Stomach smooth muscle (tissue), 2 donors: ENCODE data around the gene KLK10.

ENCODE experiments used
- H3K27ac ChIP-seq: one replicate; pipeline ENCODE4 v1.7.0; 2013; ENCODE audit warnings: mild to moderate bottlenecking, low read length, inconsistent platforms
- H3K27me3 ChIP-seq, 2 donors: one replicate each; pipeline ENCODE4 v1.7.0; 2013; ENCODE audit warnings: low read length in 2 of 2; ENCODE audit not compliant: insufficient read depth in 2 of 2, control insufficient read depth in 1 of 2
- H3K36me3 ChIP-seq, 2 donors: one replicate each; pipeline ENCODE4 v1.7.0; 2013; ENCODE audit warnings: low read length in 2 of 2; ENCODE audit not compliant: control insufficient read depth in 2 of 2, insufficient read depth in 2 of 2
- H3K4me1 ChIP-seq: one replicate; pipeline ENCODE4 v1.7.0; 2013; ENCODE audit warnings: low read length; ENCODE audit not compliant: control insufficient read depth, insufficient read depth
- H3K4me3 ChIP-seq, 2 donors: one replicate each; pipeline ENCODE4 v1.7.0; 2013; ENCODE audit warnings: low read length in 2 of 2
- H3K9ac ChIP-seq, 2 donors: one replicate each; pipeline ENCODE4 v1.7.0; 2013; ENCODE audit warnings: low read length in 2 of 2, mild to moderate bottlenecking in 1 of 2
- H3K9me3 ChIP-seq, 2 donors: one replicate each; pipeline ENCODE4 v1.7.0; 2013; ENCODE audit warnings: low read length in 2 of 2; ENCODE audit not compliant: control insufficient read depth in 2 of 2
- donor health status: healthy.
- donor health status: Pancreatic carcinoma.

KLK10 gene

DNA sequence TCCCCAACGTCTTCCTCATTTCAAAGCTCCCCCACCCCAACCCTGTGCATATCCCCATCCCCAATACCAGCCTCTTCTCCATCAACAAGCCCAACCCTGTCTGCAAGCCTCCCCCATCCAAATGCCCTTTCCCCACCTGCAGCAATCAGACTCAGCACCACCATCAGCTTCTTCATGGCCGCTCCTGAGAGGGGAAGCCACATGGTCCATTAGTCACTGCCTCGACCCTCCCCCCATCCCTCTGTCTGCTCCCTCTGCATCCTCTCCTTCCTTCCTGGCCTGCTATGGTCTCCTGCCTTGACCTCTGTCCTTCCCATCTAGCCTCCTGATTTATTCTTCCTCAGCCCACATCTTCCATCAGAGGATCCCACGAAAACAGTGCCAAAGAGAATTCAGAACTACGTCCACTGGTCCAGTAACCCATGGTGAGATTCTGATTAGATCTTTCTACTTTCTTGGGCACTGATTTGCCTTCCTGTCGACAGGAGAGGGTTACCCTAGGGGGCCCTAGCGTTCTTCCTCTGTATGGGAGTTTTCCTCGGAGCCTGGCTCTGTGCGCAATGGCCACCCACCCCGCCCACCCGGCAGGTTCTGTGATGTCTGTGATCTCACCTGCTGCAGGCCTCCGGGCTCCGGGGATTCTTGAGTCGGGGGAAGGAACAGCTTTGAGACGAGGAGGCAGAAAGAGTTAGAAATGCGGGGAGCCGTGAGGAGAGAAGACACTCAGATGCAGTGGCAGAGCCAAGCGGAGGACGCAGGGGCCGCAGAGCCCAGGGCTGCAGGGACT is 51.4 kb downstream of the KLK10 start:
- Histone ChIP-seq H3K4me1 (no peaks in the 10 kb centered on the region), H3K9ac (no peak overlapping the region), H3K27me3 (peaks cover 6 to 16% of the 10 kb centered on the region in 2 donors)

DNA sequence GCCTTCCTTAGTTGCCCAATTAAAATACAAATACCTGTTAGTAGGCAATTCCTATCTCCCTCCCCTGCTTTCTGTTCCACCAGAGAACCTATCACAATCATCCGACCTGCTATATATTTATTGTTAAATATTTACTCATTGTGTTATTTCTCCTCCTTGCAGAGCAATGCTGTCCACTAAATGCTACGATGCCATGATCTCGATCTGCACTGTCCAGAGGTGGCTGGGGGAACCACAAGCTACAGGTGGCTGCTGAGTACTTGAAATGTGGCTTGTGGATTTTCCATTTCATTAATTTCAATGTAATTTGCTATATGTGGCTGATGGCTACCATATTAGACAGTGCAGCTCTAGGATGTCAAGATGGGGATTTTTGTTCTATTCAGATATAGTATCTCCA is 55.2 kb downstream of the KLK10 start:
- Histone ChIP-seq H3K27ac (no peak overlapping the region), H3K4me3 (no peak overlapping the region)

More for the DNA sequence above, 51.4 kb downstream of the KLK10 start:
- H3K36me3 ChIP-seq, result no peaks in the 10 kb centered on the region
- no peaks in the 10 kb centered on the region for H3K9me3 ChIP-seq
- no peak overlapping the region for H3K27ac ChIP-seq
- no peak overlapping the region for H3K4me3 ChIP-seq

DNA sequence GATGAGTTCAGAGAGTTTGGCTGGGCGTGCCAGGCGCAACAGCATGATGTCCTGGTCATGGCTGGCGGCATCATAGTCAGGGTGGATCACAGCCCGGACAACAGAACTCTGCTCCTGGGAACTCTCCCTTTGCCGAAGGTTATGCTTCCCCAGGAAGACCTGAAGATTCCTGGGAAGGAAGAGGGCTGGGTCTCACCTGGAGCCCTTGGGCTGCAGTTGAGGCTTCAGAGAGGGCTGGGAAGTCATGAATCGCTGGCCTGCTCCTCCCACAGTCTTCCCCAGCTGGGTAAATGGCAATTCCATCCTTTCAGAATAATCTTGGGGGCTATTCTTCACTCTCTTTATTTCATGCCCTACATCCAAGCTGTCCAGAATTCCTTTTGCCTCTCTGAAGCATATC is 56.1 kb downstream of the KLK10 start:
- peaks cover 8 to 11% of the 10 kb centered on the region in 2 donors for H3K27me3 ChIP-seq

More for the DNA sequence above, 55.2 kb downstream of the KLK10 start:
- H3K9ac ChIP-seq, result no peak overlapping the region
- no peaks in the 10 kb centered on the region for H3K36me3 ChIP-seq
- peaks cover 4 to 13% of the 10 kb centered on the region in 2 donors for H3K27me3 ChIP-seq
- peaks cover 3 to 8% of the 10 kb centered on the region in 2 donors for H3K9me3 ChIP-seq
- no peaks in the 10 kb centered on the region for H3K4me1 ChIP-seq

More for the DNA sequence above, 56.1 kb downstream of the KLK10 start:
- Histone ChIP-seq H3K9me3 (peaks cover 3 to 8% of the 10 kb centered on the region in 2 donors), H3K36me3 (no peaks in the 10 kb centered on the region), H3K9ac (no peak overlapping the region), H3K4me3 (no peak overlapping the region), H3K4me1 (no peaks in the 10 kb centered on the region), H3K27ac (no peak overlapping the region)
